ENCODE results near the gene ZNF616.

Gene ZNF616

GRCh38 chr19:52140032-52140710, 433 bp upstream of the ZNF616 start:
- ATAC-seq (ENCODE audit: insufficient read depth, low read depth) = peak; percentile 86
- no peak for DNase-seq

GRCh38 chr19:52138983-52139251, 821 bp downstream of the ZNF616 start:
- Histone ChIP-seq H3K4me2 (ENCODE audit: insufficient read depth, low read length) (peak overlapping the region; percentile 95), H3K9ac (ENCODE audit: low read depth, low read length) (peak overlapping the region; percentile 77), H3K4me3 (ENCODE audit: low read depth in 1 of 2, low read length in 2 of 2) (peak overlapping the region; percentile 63 to 73), H2AFZ (ENCODE audit: low read depth, low read length) (peak overlapping the region; percentile 88), H3K4me1 (ENCODE audit: insufficient read depth, low read length) (peaks cover 24% of the 10 kb centered on the region), H3K27ac (ENCODE audit: low read length) (peak overlapping the region; percentile 86), H3K27me3 (ENCODE audit: insufficient read depth, low read length, poor library complexity) (no peaks in the 10 kb centered on the region), H3K36me3 (ENCODE audit: insufficient read depth, low read length) (peaks cover 30% of the 10 kb centered on the region), H3K9me3 (ENCODE audit: insufficient read depth, low read length, severe bottlenecking) (peaks cover 24% of the 10 kb centered on the region), H3K79me2 (ENCODE audit: insufficient read depth, low read length) (peaks cover 55% of the 10 kb centered on the region), H4K20me1 (ENCODE audit: insufficient read depth, low read length) (no peaks in the 10 kb centered on the region)
- DNase-seq = no peak
- TF ChIP-seq CTCF (IDR thresholded peaks at IDR 0.05; ENCODE audit: borderline replicate concordance, extremely low read depth, low read length, poor library complexity, severe bottlenecking) = no peak
- no peak for TF ChIP-seq EZH2 (IDR thresholded peaks at IDR 0.05; ENCODE audit: borderline replicate concordance, low read depth, low read length, severe bottlenecking)
- 0 out of 3 replicates have a peak, but pooled peaks have one; percentile 4 for ATAC-seq (ENCODE audit: insufficient read depth, low read depth)

More at GRCh38 chr19:52140032-52140710, 433 bp upstream of the ZNF616 start:
- peaks cover 18% of the 10 kb centered on the region for H3K36me3 ChIP-seq (ENCODE audit: insufficient read depth, low read length)
- H3K4me3 ChIP-seq (ENCODE audit: low read depth in 1 of 2, low read length in 2 of 2) = peak overlapping the region in 1 of 2 experiments; percentile 73; a peak in 3 of 4 replicates
- peak overlapping the region; percentile 71 for H3K4me2 ChIP-seq (ENCODE audit: insufficient read depth, low read length)
- peaks cover 24% of the 10 kb centered on the region for H3K4me1 ChIP-seq (ENCODE audit: insufficient read depth, low read length)
- peak overlapping the region; percentile 50 for H3K9ac ChIP-seq (ENCODE audit: low read depth, low read length)
- H3K27me3 ChIP-seq (ENCODE audit: insufficient read depth, low read length, poor library complexity) = no peaks in the 10 kb centered on the region
- H3K79me2 ChIP-seq (ENCODE audit: insufficient read depth, low read length) = peaks cover 43% of the 10 kb centered on the region
- H4K20me1 ChIP-seq (ENCODE audit: insufficient read depth, low read length) = no peaks in the 10 kb centered on the region
- H3K9me3 ChIP-seq (ENCODE audit: insufficient read depth, low read length, severe bottlenecking) = peaks cover 13% of the 10 kb centered on the region
- TF ChIP-seq CTCF (IDR thresholded peaks at IDR 0.05; ENCODE audit: borderline replicate concordance, extremely low read depth, low read length, poor library complexity, severe bottlenecking) = no peak
- no peak for TF ChIP-seq EZH2 (IDR thresholded peaks at IDR 0.05; ENCODE audit: borderline replicate concordance, low read depth, low read length, severe bottlenecking)
- H2AFZ ChIP-seq (ENCODE audit: low read depth, low read length) = peak overlapping the region; percentile 81
- peak overlapping the region; percentile 53 for H3K27ac ChIP-seq (ENCODE audit: low read length)

- no peaks in the 10 kb centered on the region for H3K27me3 ChIP-seq (ENCODE audit: insufficient read depth, low read length, poor library complexity)
- H3K36me3 ChIP-seq (ENCODE audit: insufficient read depth, low read length) = peaks cover 35% of the 10 kb centered on the region
- H3K27ac ChIP-seq (ENCODE audit: low read length) = peak overlapping the region; percentile 86
- H3K9ac ChIP-seq (ENCODE audit: low read depth, low read length) = peak overlapping the region; percentile 77
- DNase-seq = peak; percentile 75
- peaks cover 60% of the 10 kb centered on the region for H3K79me2 ChIP-seq (ENCODE audit: insufficient read depth, low read length)
- H3K4me3 ChIP-seq (ENCODE audit: low read depth in 1 of 2, low read length in 2 of 2) = peak overlapping the region; percentile 63 to 73
- H3K4me2 ChIP-seq (ENCODE audit: insufficient read depth, low read length) = peak overlapping the region; percentile 95
- H3K4me1 ChIP-seq (ENCODE audit: insufficient read depth, low read length) = peaks cover 24% of the 10 kb centered on the region
- no peak for TF ChIP-seq EZH2 (IDR thresholded peaks at IDR 0.05; ENCODE audit: borderline replicate concordance, low read depth, low read length, severe bottlenecking)
- no peak for TF ChIP-seq CTCF (IDR thresholded peaks at IDR 0.05; ENCODE audit: borderline replicate concordance, extremely low read depth, low read length, poor library complexity, severe bottlenecking)
- H2AFZ ChIP-seq (ENCODE audit: low read depth, low read length) = peak overlapping the region; percentile 88
- peaks cover 27% of the 10 kb centered on the region for H3K9me3 ChIP-seq (ENCODE audit: insufficient read depth, low read length, severe bottlenecking)
- no peaks in the 10 kb centered on the region for H4K20me1 ChIP-seq (ENCODE audit: insufficient read depth, low read length)
- ATAC-seq (ENCODE audit: insufficient read depth, low read depth) = peak; percentile 67
These were observed 1.3 kb downstream of the ZNF616 start for GRCh38 chr19:52138278-52138982.
